Esophagus squamous epithelium (tissue), 4 donors: Measurements from ENCODE around the gene GRIK4.

Experiments
- POLR2A ChIP-seq, 4 donors: fragments of 450-650 bp; IDR thresholded peaks; one replicate each; pipeline ENCODE4 v1.6.1; 2017; ENCODE audit warnings: antibody characterized with exemption in 4 of 4, mild to moderate bottlenecking in 4 of 4, moderate library complexity in 3 of 4
- TF ChIP-seq, protein P1 (sequence below), 6 experiments: fragments of 450-650 bp in 4 of 6; fragments of 200-600 bp in 2 of 6; sonication (generic) in 2 of 6; IDR thresholded peaks; one replicate each; pipeline ENCODE4 v1.5.1; 2016 to 2019; ENCODE audit warnings: antibody characterized with exemption in 6 of 6, mild to moderate bottlenecking in 4 of 6, moderate library complexity in 4 of 6

DNA sequence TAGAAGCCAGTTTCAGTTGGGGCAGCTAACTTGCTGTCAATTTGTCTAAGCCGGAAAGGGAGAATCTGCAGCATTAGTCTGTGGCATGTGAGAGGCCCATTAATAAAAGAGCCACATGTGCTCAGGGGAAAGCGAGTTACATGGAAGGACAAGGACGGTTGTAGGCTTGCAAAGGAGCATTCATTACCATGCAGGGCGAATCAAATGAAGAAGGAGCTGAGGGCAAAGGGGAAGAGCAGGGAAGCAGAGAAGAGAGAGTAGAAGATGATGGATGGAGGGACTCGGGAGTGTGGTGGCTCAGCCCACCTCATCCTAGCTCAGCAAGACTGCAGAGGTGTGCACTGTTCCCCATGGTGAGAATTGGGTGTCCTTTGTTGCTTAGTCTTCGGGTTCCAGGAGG, 359.6 kb downstream of the GRIK4 start:
- no peak for TF ChIP-seq POLR2A (IDR thresholded peaks at IDR 0.05)
- TF ChIP-seq, protein P1, sequence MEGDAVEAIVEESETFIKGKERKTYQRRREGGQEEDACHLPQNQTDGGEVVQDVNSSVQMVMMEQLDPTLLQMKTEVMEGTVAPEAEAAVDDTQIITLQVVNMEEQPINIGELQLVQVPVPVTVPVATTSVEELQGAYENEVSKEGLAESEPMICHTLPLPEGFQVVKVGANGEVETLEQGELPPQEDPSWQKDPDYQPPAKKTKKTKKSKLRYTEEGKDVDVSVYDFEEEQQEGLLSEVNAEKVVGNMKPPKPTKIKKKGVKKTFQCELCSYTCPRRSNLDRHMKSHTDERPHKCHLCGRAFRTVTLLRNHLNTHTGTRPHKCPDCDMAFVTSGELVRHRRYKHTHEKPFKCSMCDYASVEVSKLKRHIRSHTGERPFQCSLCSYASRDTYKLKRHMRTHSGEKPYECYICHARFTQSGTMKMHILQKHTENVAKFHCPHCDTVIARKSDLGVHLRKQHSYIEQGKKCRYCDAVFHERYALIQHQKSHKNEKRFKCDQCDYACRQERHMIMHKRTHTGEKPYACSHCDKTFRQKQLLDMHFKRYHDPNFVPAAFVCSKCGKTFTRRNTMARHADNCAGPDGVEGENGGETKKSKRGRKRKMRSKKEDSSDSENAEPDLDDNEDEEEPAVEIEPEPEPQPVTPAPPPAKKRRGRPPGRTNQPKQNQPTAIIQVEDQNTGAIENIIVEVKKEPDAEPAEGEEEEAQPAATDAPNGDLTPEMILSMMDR (IDR thresholded peaks at IDR 0.05), result no peak
